RWPE2 (cell line): Measurements from ENCODE around the gene IFI27.

Source experiments
- ATAC-seq: fragments of 200-7000 bp; cut with Tn5 transposase; 3 replicates; pipeline ENCODE4 v1.9.1; 2021; ENCODE audit warnings: low read depth
- DNase-seq: peaks from one replicate; pipeline ENCODE4 v3.0.0-alpha.2; 2020; ENCODE audit warnings: low spot score
- H3K27ac ChIP-seq: fragments of 450-650 bp; 2 replicates; pipeline ENCODE4 v1.5.1; 2017; ENCODE audit warnings: mild to moderate bottlenecking; ENCODE audit not compliant: poor library complexity, severe bottlenecking
- H3K27me3 ChIP-seq: fragments of 250-450 bp; sonication (Bioruptor Pico); 2 replicates; pipeline ENCODE4 v1.5.1; 2021; ENCODE audit warnings: mild to moderate bottlenecking, moderate library complexity; ENCODE audit not compliant: insufficient read depth, poor library complexity, severe bottlenecking
- H3K36me3 ChIP-seq: fragments of 250-450 bp; sonication (Bioruptor Pico); 2 replicates; pipeline ENCODE4 v1.5.1; 2020; ENCODE audit warnings: low read depth, mild to moderate bottlenecking, moderate library complexity
- H3K4me1 ChIP-seq: fragments of 250-450 bp; sonication (Bioruptor Pico); 2 replicates; pipeline ENCODE4 v1.5.1; 2021; ENCODE audit warnings: mild to moderate bottlenecking, moderate library complexity; ENCODE audit not compliant: insufficient read depth, poor library complexity, severe bottlenecking
- H3K4me3 ChIP-seq: fragments of 250-450 bp; sonication (Bioruptor Pico); 2 replicates; pipeline ENCODE4 v1.5.1; 2021; ENCODE audit warnings: mild to moderate bottlenecking, moderate library complexity; ENCODE audit not compliant: severe bottlenecking
- H3K9me3 ChIP-seq: fragments of 250-450 bp; sonication (Bioruptor Pico); 2 replicates; pipeline ENCODE4 v1.5.1; 2021; ENCODE audit warnings: mild to moderate bottlenecking, moderate library complexity; ENCODE audit not compliant: severe bottlenecking
- CTCF ChIP-seq: fragments of 450-650 bp; IDR thresholded peaks from one replicate; pipeline ENCODE4 v1.5.1; 2017; ENCODE audit warnings: mild to moderate bottlenecking, moderate library complexity; ENCODE audit not compliant: poor library complexity, severe bottlenecking

IFI27 gene

GRCh38 chr14:94161058-94161457 lies 50.5 kb downstream of the IFI27 start:
- no peaks in the 10 kb centered on the region for H3K9me3 ChIP-seq
- H3K4me1 ChIP-seq = no peaks in the 10 kb centered on the region
- ATAC-seq (no peak), DNase-seq (no peak)
- TF ChIP-seq CTCF = no peak
- H3K4me3 ChIP-seq = no peak overlapping the region
- no peaks in the 10 kb centered on the region for H3K27me3 ChIP-seq
- H3K27ac ChIP-seq = no peak overlapping the region
- no peaks in the 10 kb centered on the region for H3K36me3 ChIP-seq

DNA sequence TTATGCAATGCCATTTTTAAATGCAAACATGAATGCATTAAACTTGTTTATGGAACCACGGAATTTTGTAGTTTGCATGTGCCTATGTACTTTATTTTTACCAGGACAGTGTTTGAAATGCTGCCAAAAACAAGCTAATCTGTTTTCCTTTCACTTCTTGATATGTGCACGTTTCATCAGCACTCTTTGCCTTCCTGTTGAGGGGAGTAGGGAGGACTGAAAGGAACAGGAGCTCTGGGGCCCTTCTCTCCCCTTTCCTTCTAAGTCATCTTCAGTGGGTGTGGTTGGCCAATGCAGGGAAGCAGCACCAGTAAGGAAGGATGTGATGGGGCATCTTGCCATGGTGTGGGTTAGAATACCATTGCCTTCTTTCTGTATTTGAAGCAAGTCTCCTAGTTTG lies 51.4 kb downstream of the IFI27 start:
- Histone ChIP-seq H3K4me3 (no peak overlapping the region), H3K27ac (no peak overlapping the region)
- ATAC-seq = no peak

DNA sequence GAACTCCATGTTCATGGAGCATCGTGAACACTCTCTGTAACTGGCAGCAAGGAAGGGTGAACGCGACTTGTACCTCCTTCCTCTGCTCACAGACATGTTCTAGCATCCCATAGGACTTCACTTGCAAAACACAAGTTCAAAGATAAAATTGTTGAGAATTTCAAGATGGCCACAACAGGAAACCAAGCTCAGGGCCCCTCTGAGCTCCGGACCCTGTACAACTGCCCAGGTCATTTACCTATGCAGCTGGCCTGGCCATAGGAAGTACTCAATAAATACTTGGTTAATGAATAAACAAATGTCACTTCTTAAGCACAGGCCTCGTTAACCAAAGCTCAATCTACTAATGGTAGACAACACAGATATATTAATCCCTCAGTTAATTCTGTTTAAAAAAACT lies 51.9 kb downstream of the IFI27 start:
- Histone ChIP-seq H3K4me3 (no peak overlapping the region), H3K27ac (no peak overlapping the region), H3K4me1 (no peaks in the 10 kb centered on the region), H3K27me3 (no peaks in the 10 kb centered on the region), H3K9me3 (no peaks in the 10 kb centered on the region), H3K36me3 (no peaks in the 10 kb centered on the region)
- no peak for DNase-seq
- no peak for ATAC-seq
- no peak for TF ChIP-seq CTCF

More for the DNA sequence above, 51.4 kb downstream of the IFI27 start:
- no peak for DNase-seq
- no peaks in the 10 kb centered on the region for H3K4me1 ChIP-seq
- H3K36me3 ChIP-seq = no peaks in the 10 kb centered on the region
- H3K9me3 ChIP-seq = no peaks in the 10 kb centered on the region
- no peak for TF ChIP-seq CTCF
- H3K27me3 ChIP-seq = no peaks in the 10 kb centered on the region

DNA sequence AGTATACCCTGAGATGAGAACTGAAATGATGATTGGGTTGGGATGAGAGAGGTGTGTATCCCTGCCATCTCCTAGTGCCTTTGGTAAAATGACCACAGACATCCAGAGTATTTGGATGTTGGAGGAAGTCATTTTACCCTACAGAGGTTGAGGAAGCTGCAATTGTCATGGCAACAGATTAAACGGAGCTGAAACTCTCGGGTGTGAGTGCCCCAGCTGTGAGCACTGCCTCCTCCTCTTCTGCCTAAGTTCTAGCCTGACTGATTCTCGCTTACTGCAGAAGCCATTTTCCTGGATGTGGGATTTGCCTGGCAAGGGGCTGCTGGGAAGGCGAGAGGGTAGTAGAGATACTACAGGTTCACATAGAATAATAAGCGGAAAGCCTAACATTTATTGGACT lies 53.3 kb downstream of the IFI27 start:
- H3K27ac ChIP-seq = no peak overlapping the region
- H3K27me3 ChIP-seq = no peaks in the 10 kb centered on the region
- H3K36me3 ChIP-seq = no peaks in the 10 kb centered on the region
- H3K4me1 ChIP-seq = no peaks in the 10 kb centered on the region
- H3K9me3 ChIP-seq = no peaks in the 10 kb centered on the region
- ATAC-seq (no peak), DNase-seq (no peak)
- H3K4me3 ChIP-seq = no peak overlapping the region
- no peak for TF ChIP-seq CTCF

GRCh38 chr14:94164685-94165431 lies 54.3 kb downstream of the IFI27 start:
- Histone ChIP-seq H3K36me3 (no peaks in the 10 kb centered on the region), H3K27ac (no peak overlapping the region), H3K4me1 (no peaks in the 10 kb centered on the region), H3K27me3 (no peaks in the 10 kb centered on the region), H3K9me3 (no peaks in the 10 kb centered on the region), H3K4me3 (no peak overlapping the region)
- DNase-seq (no peak), ATAC-seq (no peak)
- TF ChIP-seq CTCF = no peak
